K562 (cell line): ENCODE measurements around the gene GMDS.

Experiments used
- BHLHE40 ChIP-seq: IDR thresholded peaks from 2 replicates; pipeline ENCODE4 v1.6.1; 2011; ENCODE audit warnings: low read length, improper control_type of control experiment
- CHD1 ChIP-seq: fragments of 200-600 bp; sonication (generic); IDR thresholded peaks from one replicate; pipeline ENCODE4 v1.6.1; 2012; ENCODE audit warnings: mild to moderate bottlenecking, moderate library complexity, low read length, inconsistent platforms
- EP300 ChIP-seq: IDR thresholded peaks from 2 replicates; pipeline ENCODE4 v1.6.1; 2012; ENCODE audit warnings: low read length, improper control_type of control experiment
- EZH2 ChIP-seq: IDR thresholded peaks from 2 replicates; pipeline ENCODE4 v1.6.1; 2012; ENCODE audit warnings: low read depth, mild to moderate bottlenecking, inconsistent platforms, low read length, borderline replicate concordance
- POLR2A ChIP-seq: fragments of 450-650 bp; conservative IDR thresholded peaks from 2 replicates; pipeline ENCODE4 v1.6.1; 2016
- POLR2B ChIP-seq: fragments of 450-650 bp; IDR thresholded peaks from 2 replicates; pipeline ENCODE4 v1.6.1; 2018; ENCODE audit warnings: low read depth; ENCODE audit not compliant: partially characterized antibody
- TCF15 ChIP-seq: fragments of 250-450 bp; sonication (Bioruptor Pico); IDR thresholded peaks from 2 replicates; pipeline ENCODE4 v1.8.0; 2022; ENCODE audit warnings: moderate library complexity, mild to moderate bottlenecking, inconsistent platforms
- TCF3 ChIP-seq: sonication (generic); formaldehyde crosslinking; IDR thresholded peaks from 2 replicates; pipeline ENCODE4 v1.4.0; 2020; ENCODE audit warnings: mild to moderate bottlenecking, missing genetic modification reagents
- TSC22D4 ChIP-seq: fragments of 450-650 bp; IDR thresholded peaks from 2 replicates; pipeline ENCODE4 v1.6.1; 2016; ENCODE audit warnings: missing genetic modification characterization, missing biosample characterization, control low read depth
- ZNF740 ChIP-seq, 3 experiments: fragments of 200-800 bp in 1 of 3; sonication (Bioruptor generic) in 1 of 3; sonication (generic) in 1 of 3; formaldehyde crosslinking in 1 of 3; IDR thresholded peaks; 2 replicates each; pipeline versions ENCODE4 v1.6.1 to v1.8.0; 2016 to 2022; ENCODE audit warnings: mild to moderate bottlenecking in 2 of 3, missing compliant biosample characterization in 2 of 3, missing genetic modification characterization in 2 of 3, missing genetic modification reagents in 1 of 3
- TF ChIP-seq, protein P1 (sequence below): fragments of 250-450 bp; sonication (Bioruptor Pico); IDR thresholded peaks from 2 replicates; pipeline ENCODE4 v1.8.0; 2021; ENCODE audit warnings: moderate library complexity, mild to moderate bottlenecking, inconsistent platforms

- TF ChIP-seq, protein P1, sequence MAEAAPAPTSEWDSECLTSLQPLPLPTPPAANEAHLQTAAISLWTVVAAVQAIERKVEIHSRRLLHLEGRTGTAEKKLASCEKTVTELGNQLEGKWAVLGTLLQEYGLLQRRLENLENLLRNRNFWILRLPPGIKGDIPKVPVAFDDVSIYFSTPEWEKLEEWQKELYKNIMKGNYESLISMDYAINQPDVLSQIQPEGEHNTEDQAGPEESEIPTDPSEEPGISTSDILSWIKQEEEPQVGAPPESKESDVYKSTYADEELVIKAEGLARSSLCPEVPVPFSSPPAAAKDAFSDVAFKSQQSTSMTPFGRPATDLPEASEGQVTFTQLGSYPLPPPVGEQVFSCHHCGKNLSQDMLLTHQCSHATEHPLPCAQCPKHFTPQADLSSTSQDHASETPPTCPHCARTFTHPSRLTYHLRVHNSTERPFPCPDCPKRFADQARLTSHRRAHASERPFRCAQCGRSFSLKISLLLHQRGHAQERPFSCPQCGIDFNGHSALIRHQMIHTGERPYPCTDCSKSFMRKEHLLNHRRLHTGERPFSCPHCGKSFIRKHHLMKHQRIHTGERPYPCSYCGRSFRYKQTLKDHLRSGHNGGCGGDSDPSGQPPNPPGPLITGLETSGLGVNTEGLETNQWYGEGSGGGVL (CRISPR knock-in tag) = no peak
- TF ChIP-seq CHD1 = no peak
- TF ChIP-seq TCF3 (CRISPR knock-in tag) = no peak
- TF ChIP-seq EZH2 = no peak
- no peak for TF ChIP-seq TSC22D4 (tag)
- TF ChIP-seq ZNF740 (CRISPR knock-in tag; IDR thresholded peaks at IDR 0.05) = no peak
- no peak for TF ChIP-seq ZNF740 (tag; IDR thresholded peaks at IDR 0.05)
- no peak for TF ChIP-seq TCF15 (CRISPR knock-in tag)
- TF ChIP-seq POLR2A = no peak
- no peak for TF ChIP-seq POLR2B
- no peak for TF ChIP-seq BHLHE40
- no peak for TF ChIP-seq EP300
These were observed 183.5 kb downstream of the GMDS start for GRCh38 chr6:2061880-2062279.
